Progenitor cell of endocrine pancreas (in vitro differentiated cells): Measurements from ENCODE around the gene TINAG. TPM values are rescaled to one million over a fixed set of nuclear protein-coding genes. Genes with fewer than 3 reads are reported as not detected.

Experiments
- DNase-seq: peaks from one replicate; pipeline ENCODE4 v3.0.0; 2021; ENCODE audit warnings: low spot score; ENCODE audit not compliant: unreplicated experiment
- H3K27ac Mint-ChIP-seq: 2 replicates; pipeline ENCODE4 v1.8.0; 2021; ENCODE audit warnings: mild to moderate bottlenecking, moderate library complexity, mixed read lengths
- H3K27me3 Mint-ChIP-seq: 2 replicates; pipeline ENCODE4 v1.8.0; 2021; ENCODE audit warnings: mixed read lengths
- H3K36me3 Mint-ChIP-seq: 2 replicates; pipeline ENCODE4 v1.8.0; 2022; ENCODE audit warnings: mixed read lengths; ENCODE audit not compliant: insufficient read depth
- H3K4me1 Mint-ChIP-seq: 2 replicates; pipeline ENCODE4 v1.8.0; 2021; ENCODE audit warnings: low read depth, mixed read lengths
- H3K4me3 Mint-ChIP-seq: 2 replicates; pipeline ENCODE4 v1.8.0; 2021; ENCODE audit warnings: low read depth, mild to moderate bottlenecking, moderate library complexity, mixed read lengths
- H3K9me3 Mint-ChIP-seq: 2 replicates; pipeline ENCODE4 v1.8.0; 2021; ENCODE audit warnings: low read depth, mixed read lengths
- total RNA-seq: library from RNA; stranded (reverse); gene quantifications from 2 replicates; pipeline ENCODE4 v1.2.1, GENCODE V29; 2021
- TF ChIP-seq, protein P1 (sequence below): fragments of 200-600 bp; sonication (generic); IDR thresholded peaks from one replicate; pipeline ENCODE4 v1.5.0; 2021; ENCODE audit warnings: antibody characterized with exemption, mild to moderate bottlenecking; ENCODE audit not compliant: unreplicated experiment

TINAG gene
- total RNA-seq, 1 donor from 2014 or later, result not detected

DNA sequence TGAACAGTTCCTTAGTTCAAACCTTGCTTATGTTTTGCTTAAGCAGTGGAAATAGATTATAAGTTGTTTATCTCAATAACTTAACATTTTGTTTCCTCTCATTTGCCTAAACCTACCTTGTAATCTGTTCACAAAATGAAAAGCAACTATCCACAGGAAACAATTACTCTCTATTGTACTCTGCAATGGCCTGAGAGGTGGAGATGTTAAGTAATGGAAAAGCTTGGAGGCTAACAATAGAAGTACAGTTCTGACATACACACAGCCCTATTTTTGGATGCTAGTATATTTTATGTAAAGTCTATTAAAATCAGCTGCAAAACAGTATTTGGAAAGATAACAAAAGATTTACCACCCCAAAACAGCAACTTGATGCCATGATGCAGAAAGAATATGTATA lies 82.1 kb downstream of the TINAG start:
- H3K4me3 Mint-ChIP-seq, result no peak overlapping the region
- no peak overlapping the region for H3K27ac Mint-ChIP-seq
- H3K36me3 Mint-ChIP-seq, result no peaks in the 10 kb centered on the region
- TF ChIP-seq, protein P1, sequence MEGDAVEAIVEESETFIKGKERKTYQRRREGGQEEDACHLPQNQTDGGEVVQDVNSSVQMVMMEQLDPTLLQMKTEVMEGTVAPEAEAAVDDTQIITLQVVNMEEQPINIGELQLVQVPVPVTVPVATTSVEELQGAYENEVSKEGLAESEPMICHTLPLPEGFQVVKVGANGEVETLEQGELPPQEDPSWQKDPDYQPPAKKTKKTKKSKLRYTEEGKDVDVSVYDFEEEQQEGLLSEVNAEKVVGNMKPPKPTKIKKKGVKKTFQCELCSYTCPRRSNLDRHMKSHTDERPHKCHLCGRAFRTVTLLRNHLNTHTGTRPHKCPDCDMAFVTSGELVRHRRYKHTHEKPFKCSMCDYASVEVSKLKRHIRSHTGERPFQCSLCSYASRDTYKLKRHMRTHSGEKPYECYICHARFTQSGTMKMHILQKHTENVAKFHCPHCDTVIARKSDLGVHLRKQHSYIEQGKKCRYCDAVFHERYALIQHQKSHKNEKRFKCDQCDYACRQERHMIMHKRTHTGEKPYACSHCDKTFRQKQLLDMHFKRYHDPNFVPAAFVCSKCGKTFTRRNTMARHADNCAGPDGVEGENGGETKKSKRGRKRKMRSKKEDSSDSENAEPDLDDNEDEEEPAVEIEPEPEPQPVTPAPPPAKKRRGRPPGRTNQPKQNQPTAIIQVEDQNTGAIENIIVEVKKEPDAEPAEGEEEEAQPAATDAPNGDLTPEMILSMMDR, result no peak
- no peaks in the 10 kb centered on the region for H3K27me3 Mint-ChIP-seq
- DNase-seq, result no peak
- H3K4me1 Mint-ChIP-seq, result no peaks in the 10 kb centered on the region
- H3K9me3 Mint-ChIP-seq, result peaks cover 6% of the 10 kb centered on the region

DNA sequence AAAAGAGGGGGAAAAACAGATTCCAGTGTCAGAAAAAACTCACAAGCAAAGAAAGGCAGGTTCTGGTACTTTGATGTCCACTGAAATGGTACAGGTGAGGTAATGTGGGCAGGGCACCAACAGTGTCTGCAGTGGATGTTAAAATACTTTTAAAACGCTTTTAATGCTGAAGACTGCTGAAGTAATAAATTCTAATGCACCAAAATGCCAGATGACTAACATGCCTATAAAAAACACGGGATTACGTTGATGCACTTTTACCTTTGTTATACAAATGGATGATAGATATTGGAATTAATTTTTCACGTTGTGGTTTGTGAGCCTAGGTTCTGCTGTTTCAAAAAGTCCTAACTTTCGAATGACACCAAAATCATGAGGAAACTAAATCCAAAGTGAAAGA lies 83.3 kb downstream of the TINAG start:
- Mint-ChIP-seq H3K27ac (no peak overlapping the region), H3K9me3 (peaks cover 6% of the 10 kb centered on the region), H3K27me3 (no peaks in the 10 kb centered on the region), H3K4me1 (no peaks in the 10 kb centered on the region), H3K36me3 (no peaks in the 10 kb centered on the region), H3K4me3 (no peak overlapping the region)
- no peak for DNase-seq
- TF ChIP-seq, protein P1, result no peak

DNA sequence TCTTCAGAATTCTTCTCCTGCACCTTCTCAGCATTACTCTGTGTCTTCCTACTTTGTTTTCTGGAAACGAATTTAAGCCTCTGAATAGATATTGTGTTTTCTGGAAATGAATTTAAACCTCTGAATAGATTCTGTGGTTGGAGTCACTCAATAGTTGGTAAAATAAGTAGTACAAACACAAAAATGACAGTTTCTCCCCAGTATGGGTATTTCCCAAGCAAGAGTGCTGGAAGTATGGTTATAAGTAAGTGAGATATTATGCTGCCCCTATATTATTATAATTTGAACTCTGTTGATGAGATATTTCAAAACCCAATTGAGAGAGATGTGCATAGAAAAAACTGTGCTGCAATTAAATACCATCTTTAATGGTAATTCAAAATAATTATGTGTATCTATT lies 94.9 kb downstream of the TINAG start:
- DNase-seq, result no peak
- no peaks in the 10 kb centered on the region for H3K4me1 Mint-ChIP-seq
- TF ChIP-seq, protein P1, result no peak
- no peaks in the 10 kb centered on the region for H3K9me3 Mint-ChIP-seq
- no peak overlapping the region for H3K4me3 Mint-ChIP-seq
- H3K27ac Mint-ChIP-seq, result no peak overlapping the region
- no peaks in the 10 kb centered on the region for H3K27me3 Mint-ChIP-seq
- no peaks in the 10 kb centered on the region for H3K36me3 Mint-ChIP-seq

DNA sequence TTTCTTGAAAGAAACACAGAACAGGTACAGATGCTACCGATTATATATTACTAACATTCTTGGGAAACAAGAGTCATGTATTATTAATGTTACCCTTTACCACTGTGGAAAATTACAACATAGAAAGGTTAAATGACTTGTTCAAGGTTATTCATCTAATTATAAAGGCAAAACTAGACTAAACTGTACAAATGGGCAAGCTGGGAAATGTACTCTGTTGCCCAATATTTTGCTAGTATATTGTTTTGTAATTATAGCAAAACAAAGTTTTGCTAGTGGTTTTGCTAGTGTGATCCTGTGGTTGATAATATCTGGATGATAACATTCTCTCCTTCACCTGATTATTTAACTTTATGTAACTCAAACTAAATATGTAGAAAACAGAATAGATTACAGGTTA lies 96.5 kb downstream of the TINAG start:
- no peak overlapping the region for H3K27ac Mint-ChIP-seq
- H3K4me3 Mint-ChIP-seq, result no peak overlapping the region
- no peaks in the 10 kb centered on the region for H3K27me3 Mint-ChIP-seq
- no peak for DNase-seq
- TF ChIP-seq, protein P1, result no peak
- no peaks in the 10 kb centered on the region for H3K9me3 Mint-ChIP-seq
- H3K4me1 Mint-ChIP-seq, result no peaks in the 10 kb centered on the region
- H3K36me3 Mint-ChIP-seq, result no peaks in the 10 kb centered on the region

DNA sequence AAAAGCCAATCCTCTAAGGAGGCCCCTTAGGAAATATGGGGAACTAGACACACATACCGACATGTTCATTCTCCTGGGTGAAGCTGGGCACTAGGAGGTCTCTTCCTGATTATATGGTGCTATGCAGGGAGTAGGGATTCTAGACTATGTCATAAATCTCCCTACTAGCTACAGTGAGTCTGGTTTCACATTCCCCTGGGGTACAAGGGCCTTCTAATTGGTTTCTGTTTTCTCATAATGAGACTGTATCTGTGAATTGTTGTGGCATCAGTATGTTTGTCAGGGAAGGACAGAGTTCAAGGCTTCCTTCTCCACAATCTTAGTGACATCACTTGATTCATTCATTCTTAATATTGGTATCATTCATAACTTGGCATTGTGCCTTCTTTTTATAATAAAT lies 103.5 kb downstream of the TINAG start:
- H3K4me3 Mint-ChIP-seq, result no peak overlapping the region
- TF ChIP-seq, protein P1, result no peak
- H3K36me3 Mint-ChIP-seq, result no peaks in the 10 kb centered on the region
- no peak overlapping the region for H3K27ac Mint-ChIP-seq
- H3K4me1 Mint-ChIP-seq, result no peaks in the 10 kb centered on the region
- no peaks in the 10 kb centered on the region for H3K9me3 Mint-ChIP-seq
- H3K27me3 Mint-ChIP-seq, result no peaks in the 10 kb centered on the region
- DNase-seq, result no peak
